CD4-positive, alpha-beta T cell treated with Interleukin-15 for 4 hours (primary cell): Measurements from ENCODE around the gene GRIP1.
A peak's percentile ranks its signal among the peaks of the same experiment; 100 is the strongest.

Experiments
- DNase-seq: peaks from one replicate; pipeline ENCODE4 v3.0.0-alpha.2; 2020; ENCODE audit warnings: low spot score

Gene GRIP1

GRCh38 chr12:66321435-66321834, 357.4 kb downstream of the GRIP1 start:
- no peak for DNase-seq

- no peak for DNase-seq
Observed at GRCh38 chr12:66320996-66321395, 357.9 kb downstream of the GRIP1 start.

GRCh38 chr12:66319266-66319954, 359.5 kb downstream of the GRIP1 start:
- DNase-seq = no peak

GRCh38 chr12:66314278-66314677, 364.6 kb downstream of the GRIP1 start:
- no peak for DNase-seq

- DNase-seq = no peak
Observed at GRCh38 chr12:66312189-66312588, 366.7 kb downstream of the GRIP1 start.

GRCh38 chr12:66309606-66310005, 369.3 kb downstream of the GRIP1 start:
- no peak for DNase-seq

- no peak for DNase-seq
Observed at GRCh38 chr12:66304296-66304900, 374.5 kb downstream of the GRIP1 start.

GRCh38 chr12:66303316-66303804, 375.5 kb downstream of the GRIP1 start:
- peak; percentile 48 for DNase-seq

GRCh38 chr12:66302827-66303169, 376.1 kb downstream of the GRIP1 start:
- DNase-seq = no peak

- peak; percentile 97 for DNase-seq
Observed at GRCh38 chr12:66301944-66302826, 376.7 kb downstream of the GRIP1 start, which contains the start of gene HELB. Gene HELB, plus strand, starts transcription at chr12:66302493. Its CDS starts 111 bp downstream, at chr12:66302604.

- no peak for DNase-seq
Observed at GRCh38 chr12:66297923-66298322, 381.0 kb downstream of the GRIP1 start.
